Measurements from ENCODE around the gene INSYN1.

GRCh38 chr15:73709241-73709640, 43.9 kb downstream of the INSYN1 start:
- TF ChIP-seq, protein P1, sequence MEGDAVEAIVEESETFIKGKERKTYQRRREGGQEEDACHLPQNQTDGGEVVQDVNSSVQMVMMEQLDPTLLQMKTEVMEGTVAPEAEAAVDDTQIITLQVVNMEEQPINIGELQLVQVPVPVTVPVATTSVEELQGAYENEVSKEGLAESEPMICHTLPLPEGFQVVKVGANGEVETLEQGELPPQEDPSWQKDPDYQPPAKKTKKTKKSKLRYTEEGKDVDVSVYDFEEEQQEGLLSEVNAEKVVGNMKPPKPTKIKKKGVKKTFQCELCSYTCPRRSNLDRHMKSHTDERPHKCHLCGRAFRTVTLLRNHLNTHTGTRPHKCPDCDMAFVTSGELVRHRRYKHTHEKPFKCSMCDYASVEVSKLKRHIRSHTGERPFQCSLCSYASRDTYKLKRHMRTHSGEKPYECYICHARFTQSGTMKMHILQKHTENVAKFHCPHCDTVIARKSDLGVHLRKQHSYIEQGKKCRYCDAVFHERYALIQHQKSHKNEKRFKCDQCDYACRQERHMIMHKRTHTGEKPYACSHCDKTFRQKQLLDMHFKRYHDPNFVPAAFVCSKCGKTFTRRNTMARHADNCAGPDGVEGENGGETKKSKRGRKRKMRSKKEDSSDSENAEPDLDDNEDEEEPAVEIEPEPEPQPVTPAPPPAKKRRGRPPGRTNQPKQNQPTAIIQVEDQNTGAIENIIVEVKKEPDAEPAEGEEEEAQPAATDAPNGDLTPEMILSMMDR (conservative IDR thresholded peaks at IDR 0.05 in 1 of 2, IDR thresholded peaks at IDR 0.05 in 1 of 2; ENCODE audit: extremely low read depth in 1 of 2, insufficient read depth in 1 of 2, low read depth in 1 of 2, low read length in 2 of 2), result no peak
- TF ChIP-seq EZH2 (IDR thresholded peaks at IDR 0.05; ENCODE audit: borderline replicate concordance, low read length), result no peak
